ENCODE data around the gene PBX1. TPM values are rescaled to one million over a fixed set of nuclear protein-coding genes. Genes with fewer than 3 reads are reported as not detected.
A peak's percentile ranks its signal among the peaks of the same experiment; 100 is the strongest.

The PBX1 gene
- total RNA-seq, 1 donor from 2014 or later = 37.4 TPM

DNA sequence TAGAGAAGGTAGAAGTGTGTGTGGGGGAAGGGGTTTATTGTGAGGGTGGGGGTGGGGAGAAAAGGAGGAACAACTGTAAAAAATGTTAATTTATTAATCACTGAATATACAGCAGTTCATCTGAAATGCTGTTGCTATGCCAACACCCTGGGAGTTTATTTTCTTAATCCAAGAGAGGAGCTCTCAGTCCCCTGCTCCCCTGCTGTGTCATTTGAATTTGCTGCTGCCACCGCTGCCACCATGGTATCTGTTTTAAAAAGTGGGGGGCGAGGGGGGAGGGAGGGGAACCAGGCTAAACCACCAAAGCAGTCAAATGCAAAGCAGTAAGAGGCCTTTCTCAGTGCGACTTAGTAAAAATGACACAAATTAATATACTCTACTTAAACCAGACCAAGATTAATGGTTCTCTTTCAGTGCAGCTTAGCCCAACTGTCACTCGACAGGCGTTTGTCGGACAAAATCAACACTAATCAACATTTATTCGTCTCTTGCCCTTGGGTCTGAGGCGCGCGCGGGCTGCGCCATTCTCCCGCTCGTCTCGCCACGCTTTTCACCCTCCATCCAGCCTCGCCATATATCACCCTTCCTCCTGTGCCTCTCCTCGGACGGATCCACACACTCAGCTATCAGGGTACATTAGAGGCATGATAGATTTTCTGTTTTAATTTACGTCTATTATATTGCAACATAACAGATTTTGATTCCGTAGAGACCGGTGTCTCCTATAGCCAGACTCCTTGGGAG is 76.2 kb downstream of the PBX1 start:
- DNase-seq (ENCODE audit: low spot score in 2 of 2) = no peak
- TF ChIP-seq, protein P1, sequence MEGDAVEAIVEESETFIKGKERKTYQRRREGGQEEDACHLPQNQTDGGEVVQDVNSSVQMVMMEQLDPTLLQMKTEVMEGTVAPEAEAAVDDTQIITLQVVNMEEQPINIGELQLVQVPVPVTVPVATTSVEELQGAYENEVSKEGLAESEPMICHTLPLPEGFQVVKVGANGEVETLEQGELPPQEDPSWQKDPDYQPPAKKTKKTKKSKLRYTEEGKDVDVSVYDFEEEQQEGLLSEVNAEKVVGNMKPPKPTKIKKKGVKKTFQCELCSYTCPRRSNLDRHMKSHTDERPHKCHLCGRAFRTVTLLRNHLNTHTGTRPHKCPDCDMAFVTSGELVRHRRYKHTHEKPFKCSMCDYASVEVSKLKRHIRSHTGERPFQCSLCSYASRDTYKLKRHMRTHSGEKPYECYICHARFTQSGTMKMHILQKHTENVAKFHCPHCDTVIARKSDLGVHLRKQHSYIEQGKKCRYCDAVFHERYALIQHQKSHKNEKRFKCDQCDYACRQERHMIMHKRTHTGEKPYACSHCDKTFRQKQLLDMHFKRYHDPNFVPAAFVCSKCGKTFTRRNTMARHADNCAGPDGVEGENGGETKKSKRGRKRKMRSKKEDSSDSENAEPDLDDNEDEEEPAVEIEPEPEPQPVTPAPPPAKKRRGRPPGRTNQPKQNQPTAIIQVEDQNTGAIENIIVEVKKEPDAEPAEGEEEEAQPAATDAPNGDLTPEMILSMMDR (IDR thresholded peaks at IDR 0.05) = no peak
- Histone ChIP-seq H3K27ac (no peak overlapping the region), H3K27me3 (no peaks in the 10 kb centered on the region), H3K4me3 (no peak overlapping the region), H3K36me3 (no peaks in the 10 kb centered on the region), H3K4me1 (peaks cover 0 to 32% of the 10 kb centered on the region in 2 donors), H3K9me3 (no peaks in the 10 kb centered on the region)
- intact Hi-C loops (cut with DNase I) = no loop called here

DNA sequence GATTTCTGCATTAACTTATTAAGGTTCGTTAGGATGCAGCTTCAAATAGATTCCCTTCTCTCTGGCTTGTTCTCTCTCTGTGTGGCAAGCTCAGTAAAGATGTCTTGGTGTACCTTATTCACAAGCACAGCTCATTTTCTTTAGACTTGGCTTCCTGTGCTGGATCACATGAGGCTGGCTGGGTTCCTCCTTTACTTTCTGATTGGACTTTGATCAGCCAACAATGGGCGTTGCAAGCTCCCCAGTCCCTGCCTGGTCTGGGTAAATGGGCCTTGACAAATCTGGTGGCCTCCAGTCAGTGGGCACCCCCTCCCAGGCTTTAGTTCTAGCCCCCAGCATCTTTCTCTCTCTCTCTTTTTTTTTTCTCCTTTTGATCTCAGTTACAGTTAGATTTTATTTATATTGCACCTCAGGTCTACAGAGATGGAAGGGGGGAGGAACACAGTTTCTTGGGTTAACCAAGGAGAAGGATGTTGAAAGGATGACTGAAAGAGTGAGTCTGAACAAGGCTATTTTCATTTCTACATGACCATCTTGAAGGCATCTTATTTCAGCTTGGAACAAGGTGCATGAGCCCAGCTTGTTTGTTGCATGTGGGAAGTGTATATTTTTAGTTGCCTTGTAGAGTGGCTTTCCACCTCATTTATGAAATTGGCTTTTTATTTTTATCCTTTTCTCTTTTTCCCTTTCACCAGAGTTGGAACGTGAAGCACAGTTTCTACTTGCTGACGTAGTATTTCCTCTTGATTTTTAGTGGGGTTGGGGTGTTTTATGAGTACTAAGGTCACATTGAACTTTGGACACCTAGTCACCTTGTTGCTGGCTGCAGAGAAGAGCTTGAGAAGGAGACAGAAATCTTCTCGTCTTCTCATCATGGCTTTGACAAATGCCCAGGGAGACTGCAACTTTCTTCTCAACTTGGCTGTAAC is 77.1 kb downstream of the PBX1 start:
- Histone ChIP-seq H3K27ac (peak overlapping the region in 1 of 2 donors; percentile 58), H3K27me3 (no peaks in the 10 kb centered on the region), H3K9me3 (no peaks in the 10 kb centered on the region), H3K4me1 (peaks cover 0 to 37% of the 10 kb centered on the region in 2 donors), H3K4me3 (no peak overlapping the region), H3K36me3 (no peaks in the 10 kb centered on the region)
- no peak for DNase-seq (ENCODE audit: low spot score in 2 of 2)
- intact Hi-C loops (cut with DNase I) = loop anchor here (2.0 kb wide), 1 partner anchor 23 kb away; no protein-coding TSS in a partner anchor
- TF ChIP-seq, protein P1 (IDR thresholded peaks at IDR 0.05) = no peak

DNA sequence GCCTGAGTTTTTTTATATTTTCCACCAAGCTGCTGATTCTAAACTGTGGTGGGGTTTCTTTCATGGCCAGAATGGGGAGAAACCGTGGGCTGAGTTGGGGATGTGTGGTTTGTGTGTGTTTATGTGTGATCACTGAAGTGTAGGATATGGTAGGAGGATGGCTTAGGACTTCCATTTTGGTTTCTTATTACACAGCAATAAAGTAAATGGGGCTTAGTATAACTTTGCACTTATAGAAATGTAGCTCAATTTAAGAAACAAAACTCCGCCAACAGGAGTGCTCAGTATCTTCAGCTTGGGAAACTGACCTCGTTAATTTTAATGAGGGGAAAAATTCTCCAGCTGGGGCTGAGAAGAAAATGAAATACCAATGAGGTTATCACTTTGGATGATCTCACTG is 77.8 kb downstream of the PBX1 start:
- Histone ChIP-seq H3K27ac (peak overlapping the region; percentile 34 to 58), H3K9me3 (no peaks in the 10 kb centered on the region), H3K27me3 (no peaks in the 10 kb centered on the region), H3K36me3 (no peaks in the 10 kb centered on the region), H3K4me1 (peaks cover 0 to 42% of the 10 kb centered on the region in 2 donors), H3K4me3 (no peak overlapping the region)
- TF ChIP-seq, protein P1 (IDR thresholded peaks at IDR 0.05) = no peak
- intact Hi-C loops (cut with DNase I) = loop anchor here (2.0 kb wide), 1 partner anchor 24 kb away; no protein-coding TSS in a partner anchor
- no peak for DNase-seq (ENCODE audit: low spot score in 2 of 2)

DNA sequence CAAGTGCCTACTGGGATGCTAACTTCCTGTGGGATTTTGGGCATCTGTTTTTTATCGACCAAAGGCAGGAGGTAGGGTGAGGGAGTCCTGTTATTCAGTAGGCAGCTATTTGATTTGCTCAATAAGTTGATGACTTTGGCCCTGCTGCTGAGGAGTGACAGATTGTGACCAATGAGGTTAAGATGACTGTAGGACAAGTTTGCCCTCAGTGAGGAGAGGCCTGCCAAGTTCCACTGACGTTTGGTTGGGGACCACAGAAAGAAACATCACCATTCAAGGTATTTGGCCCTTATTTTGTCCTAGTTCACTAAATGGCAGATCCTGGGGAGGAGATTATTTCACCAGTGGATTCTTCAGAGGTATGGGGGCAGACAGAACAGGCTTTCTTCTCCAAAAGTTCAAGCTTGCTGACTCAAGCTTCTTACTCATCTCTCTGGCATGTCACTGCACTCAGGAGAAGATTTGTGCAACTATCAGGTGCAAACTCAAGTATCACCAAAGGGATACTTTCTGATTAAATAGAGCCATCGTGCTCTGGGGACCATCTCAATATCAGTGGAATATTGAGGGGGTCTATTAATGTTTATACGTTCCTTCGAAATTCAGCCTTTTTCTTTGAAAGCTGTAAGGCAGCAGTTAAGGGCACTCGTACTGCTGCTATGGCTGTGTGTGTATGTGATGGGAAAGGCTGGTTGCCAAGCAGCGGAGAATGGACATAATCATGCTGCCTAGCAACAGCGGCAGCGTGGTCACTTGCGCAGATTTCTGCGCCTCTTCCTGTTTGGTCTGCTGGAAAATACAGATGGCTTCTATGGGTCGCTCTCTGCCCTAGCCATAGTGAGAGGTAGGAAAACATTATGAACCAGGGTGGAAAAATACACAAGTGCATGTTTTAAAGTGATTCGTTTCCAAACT is 78.7 kb downstream of the PBX1 start:
- Histone ChIP-seq H3K36me3 (no peaks in the 10 kb centered on the region), H3K9me3 (no peaks in the 10 kb centered on the region), H3K27ac (peak overlapping the region; percentile 34 to 60), H3K4me1 (peaks cover 0 to 42% of the 10 kb centered on the region in 2 donors), H3K27me3 (no peaks in the 10 kb centered on the region), H3K4me3 (no peak overlapping the region)
- DNase-seq (ENCODE audit: low spot score in 2 of 2) = peak in 1 of 2 donors; percentile 81
- intact Hi-C loops (cut with DNase I) = loop anchor here (2.0 kb wide), 1 partner anchor 25 kb away; no protein-coding TSS in a partner anchor
- TF ChIP-seq, protein P1 (IDR thresholded peaks at IDR 0.05) = no peak

Data from ascending aorta (tissue), 2 donors.